ENCODE data around the gene TCEAL4.

DNA sequence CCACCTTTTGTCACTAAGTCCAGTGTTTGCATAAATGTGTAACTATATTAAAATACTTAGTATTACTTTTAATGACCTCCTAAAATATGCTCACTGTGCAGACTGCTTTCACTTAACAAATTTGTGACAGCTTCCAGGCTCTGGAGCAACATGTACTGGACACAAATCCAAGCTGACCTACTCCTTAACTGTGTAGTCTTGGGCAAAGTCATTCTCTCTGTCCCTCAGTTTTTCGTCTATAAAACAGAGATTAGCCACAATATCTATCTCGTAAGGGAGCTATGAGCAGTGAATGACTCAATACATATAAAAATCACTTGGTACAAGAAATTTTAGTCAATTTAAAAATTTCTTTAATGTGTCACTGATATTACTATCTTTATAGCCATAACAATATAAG lies 45.6 kb upstream of the TCEAL4 start:
- TF ChIP-seq, protein P1, sequence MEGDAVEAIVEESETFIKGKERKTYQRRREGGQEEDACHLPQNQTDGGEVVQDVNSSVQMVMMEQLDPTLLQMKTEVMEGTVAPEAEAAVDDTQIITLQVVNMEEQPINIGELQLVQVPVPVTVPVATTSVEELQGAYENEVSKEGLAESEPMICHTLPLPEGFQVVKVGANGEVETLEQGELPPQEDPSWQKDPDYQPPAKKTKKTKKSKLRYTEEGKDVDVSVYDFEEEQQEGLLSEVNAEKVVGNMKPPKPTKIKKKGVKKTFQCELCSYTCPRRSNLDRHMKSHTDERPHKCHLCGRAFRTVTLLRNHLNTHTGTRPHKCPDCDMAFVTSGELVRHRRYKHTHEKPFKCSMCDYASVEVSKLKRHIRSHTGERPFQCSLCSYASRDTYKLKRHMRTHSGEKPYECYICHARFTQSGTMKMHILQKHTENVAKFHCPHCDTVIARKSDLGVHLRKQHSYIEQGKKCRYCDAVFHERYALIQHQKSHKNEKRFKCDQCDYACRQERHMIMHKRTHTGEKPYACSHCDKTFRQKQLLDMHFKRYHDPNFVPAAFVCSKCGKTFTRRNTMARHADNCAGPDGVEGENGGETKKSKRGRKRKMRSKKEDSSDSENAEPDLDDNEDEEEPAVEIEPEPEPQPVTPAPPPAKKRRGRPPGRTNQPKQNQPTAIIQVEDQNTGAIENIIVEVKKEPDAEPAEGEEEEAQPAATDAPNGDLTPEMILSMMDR (IDR thresholded peaks at IDR 0.05) = no peak
- no peak for TF ChIP-seq POLR2A (IDR thresholded peaks at IDR 0.05)

All from uterus (tissue), 2 donors.